Spleen (tissue), 11 donors: ENCODE results near the gene TMC7. TPM values are rescaled to one million over a fixed set of nuclear protein-coding genes. Genes with fewer than 3 reads are reported as not detected.

Source experiments
- DNase-seq: peaks from one replicate; pipeline ENCODE4 v3.0.0-alpha.2; 2020
- H3K27ac ChIP-seq, 8 donors: fragments of 200-600 bp; sonication (generic) in 7 of 8; 1 replicate in 4 of 8; 2 replicates in 4 of 8; pipeline versions ENCODE4 v1.5.0 to v1.8.0; 2016 to 2021; ENCODE audit warnings: inconsistent platforms in 4 of 8, mild to moderate bottlenecking in 4 of 8, moderate library complexity in 1 of 8
- H3K27me3 ChIP-seq, 7 donors: fragments of 200-600 bp; sonication (generic) in 6 of 7; replicated peaks in 1 of 7; 1 replicate in 4 of 7; 2 replicates in 3 of 7; pipeline versions ENCODE4 v1.5.0 to v1.8.0; 2016 to 2021; ENCODE audit warnings: inconsistent platforms in 3 of 7, mild to moderate bottlenecking in 1 of 7
- H3K36me3 ChIP-seq, 6 donors: fragments of 200-600 bp; sonication (generic) in 5 of 6; 1 replicate in 4 of 6; 2 replicates in 2 of 6; pipeline versions ENCODE4 v1.5.0 to v1.8.0; 2016 to 2021; ENCODE audit warnings: inconsistent platforms in 2 of 6
- H3K4me1 ChIP-seq, 6 donors: fragments of 200-600 bp; sonication (generic) in 5 of 6; 1 replicate in 3 of 6; 2 replicates in 3 of 6; pipeline versions ENCODE4 v1.5.0 to v1.8.0; 2016 to 2021; ENCODE audit warnings: inconsistent platforms in 3 of 6
- H3K4me3 ChIP-seq, 8 donors: fragments of 200-600 bp; sonication (generic) in 7 of 8; 1 replicate in 4 of 8; 2 replicates in 4 of 8; pipeline versions ENCODE4 v1.5.0 to v1.8.0; 2016 to 2021; ENCODE audit warnings: inconsistent platforms in 4 of 8, mild to moderate bottlenecking in 4 of 8, moderate library complexity in 2 of 8
- H3K9me3 ChIP-seq, 8 donors: fragments of 200-600 bp; sonication (generic) in 7 of 8; 1 replicate in 4 of 8; 2 replicates in 4 of 8; pipeline versions ENCODE4 v1.5.0 to v1.8.0; 2016 to 2021; ENCODE audit warnings: inconsistent platforms in 4 of 8
- POLR2A ChIP-seq, 3 donors: fragments of 450-650 bp; IDR thresholded peaks; one replicate each; pipeline ENCODE4 v1.5.1; 2017; ENCODE audit warnings: antibody characterized with exemption in 3 of 3, mild to moderate bottlenecking in 1 of 3
- POLR2AphosphoS5 ChIP-seq, 3 donors: sonication (generic); formaldehyde crosslinking; IDR thresholded peaks; one replicate each; pipeline ENCODE4 v1.5.1; 2017; ENCODE audit warnings: antibody characterized with exemption in 3 of 3
- WGBS, 5 donors: extraction: QIAGEN DNeasy Blood & Tissue Kit in 3 of 5; methylation state at CpG; one replicate each; pipeline versions ENCODE4 v1.1.5 to v1.1.7; 2013 to 2018; 5-methylcytosine and 5-hydroxymethylcytosine counted together
- intact Hi-C: fragments of 100-400 bp; cut with DNase I; formaldehyde crosslinking; loops from one replicate; pipeline ENCODE4 v1.15.0; 2023; ENCODE audit warnings: low total_unique reads
- polyA plus RNA-seq, 3 donors: library from polyadenylated mRNA; stranded (reverse); fragments of 200-250 nt; gene quantifications; one replicate each; pipeline ENCODE4 v1.2.1, GENCODE V29; 2013
- total RNA-seq, 7 donors: library from RNA; depleted of rRNA in 3 of 7; stranded (reverse); fragments of >200 nt in 3 of 7; fragmentation: NEBNext Ultra II Directional in 4 of 7; extraction: Animal tissue kit (Norgen Biotek cat#: 25700) in 4 of 7; gene quantifications; one replicate each; pipeline versions ENCODE4 v1.1.0 to v1.2.1, GENCODE V29; 2016 to 2021
- TF ChIP-seq, protein P1 (sequence below), 11 experiments: fragments of 200-600 bp in 7 of 11; fragments of 450-650 bp in 4 of 11; sonication (generic) in 4 of 11; IDR thresholded peaks in 8 of 11; conservative IDR thresholded peaks in 3 of 11; 1 replicate in 7 of 11; 2 replicates in 4 of 11; pipeline versions ENCODE4 v1.4.0 to v1.8.0; 2016 to 2021; ENCODE audit warnings: antibody characterized with exemption in 11 of 11, inconsistent platforms in 4 of 11, mild to moderate bottlenecking in 1 of 11
- donor health status: healthy with polysubstance abuse.
- donor health status: DM: no; HTN: no; CAD: no; lungs with moderate emphysema.
- donor health status: DM: no; HTN: no; CAD: no.
- donor health status: Bipolar disorder and iron deficiency.
- donor health status: healthy.
- donor health status: DM: no; HTN: no; CAD: no.
- donor health status: DM: yes; HTN: yes; CAD: no.

Gene TMC7
- total and polyA plus RNA-seq, 10 donors = 0.15 to 0.60 (median 0.37) TPM

DNA sequence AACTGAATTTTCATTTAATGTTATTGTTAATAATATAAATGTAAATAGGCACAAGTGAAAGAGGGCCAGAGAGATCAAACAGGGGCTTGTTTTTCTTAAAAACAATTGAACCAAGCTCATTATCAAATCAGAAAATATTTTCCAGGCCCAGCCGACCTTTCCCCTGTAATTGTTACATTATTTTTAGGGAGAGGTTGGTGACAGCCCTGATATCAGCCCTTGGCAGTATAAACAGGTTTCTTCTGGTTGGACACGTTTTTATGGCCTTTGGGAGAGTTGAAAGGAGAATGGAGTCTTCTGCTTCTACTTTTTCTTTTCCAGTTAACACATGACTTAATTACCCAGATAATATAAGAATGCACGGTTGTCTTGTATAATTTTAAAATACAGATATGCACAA is 43.7 kb downstream of the TMC7 start:
- intact Hi-C loops = no loop called here
- no peaks in the 10 kb centered on the region for H3K36me3 ChIP-seq
- no peak overlapping the region for H3K27ac ChIP-seq
- H3K4me3 ChIP-seq = no peak overlapping the region
- H3K4me1 ChIP-seq = no peaks in the 10 kb centered on the region
- TF ChIP-seq POLR2A (IDR thresholded peaks at IDR 0.05) (no peak), POLR2AphosphoS5 (IDR thresholded peaks at IDR 0.05) (no peak)
- TF ChIP-seq, protein P1, sequence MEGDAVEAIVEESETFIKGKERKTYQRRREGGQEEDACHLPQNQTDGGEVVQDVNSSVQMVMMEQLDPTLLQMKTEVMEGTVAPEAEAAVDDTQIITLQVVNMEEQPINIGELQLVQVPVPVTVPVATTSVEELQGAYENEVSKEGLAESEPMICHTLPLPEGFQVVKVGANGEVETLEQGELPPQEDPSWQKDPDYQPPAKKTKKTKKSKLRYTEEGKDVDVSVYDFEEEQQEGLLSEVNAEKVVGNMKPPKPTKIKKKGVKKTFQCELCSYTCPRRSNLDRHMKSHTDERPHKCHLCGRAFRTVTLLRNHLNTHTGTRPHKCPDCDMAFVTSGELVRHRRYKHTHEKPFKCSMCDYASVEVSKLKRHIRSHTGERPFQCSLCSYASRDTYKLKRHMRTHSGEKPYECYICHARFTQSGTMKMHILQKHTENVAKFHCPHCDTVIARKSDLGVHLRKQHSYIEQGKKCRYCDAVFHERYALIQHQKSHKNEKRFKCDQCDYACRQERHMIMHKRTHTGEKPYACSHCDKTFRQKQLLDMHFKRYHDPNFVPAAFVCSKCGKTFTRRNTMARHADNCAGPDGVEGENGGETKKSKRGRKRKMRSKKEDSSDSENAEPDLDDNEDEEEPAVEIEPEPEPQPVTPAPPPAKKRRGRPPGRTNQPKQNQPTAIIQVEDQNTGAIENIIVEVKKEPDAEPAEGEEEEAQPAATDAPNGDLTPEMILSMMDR (IDR thresholded peaks at IDR 0.05 in 8 of 11, conservative IDR thresholded peaks at IDR 0.05 in 3 of 11) = no peak
- H3K27me3 ChIP-seq = no peaks in the 10 kb centered on the region
- no peaks in the 10 kb centered on the region for H3K9me3 ChIP-seq
- DNase-seq = no peak
- 69 to 78% (median 72%) methylated on average over 3 of the region's 3 CpGs for WGBS, 5 donors

DNA sequence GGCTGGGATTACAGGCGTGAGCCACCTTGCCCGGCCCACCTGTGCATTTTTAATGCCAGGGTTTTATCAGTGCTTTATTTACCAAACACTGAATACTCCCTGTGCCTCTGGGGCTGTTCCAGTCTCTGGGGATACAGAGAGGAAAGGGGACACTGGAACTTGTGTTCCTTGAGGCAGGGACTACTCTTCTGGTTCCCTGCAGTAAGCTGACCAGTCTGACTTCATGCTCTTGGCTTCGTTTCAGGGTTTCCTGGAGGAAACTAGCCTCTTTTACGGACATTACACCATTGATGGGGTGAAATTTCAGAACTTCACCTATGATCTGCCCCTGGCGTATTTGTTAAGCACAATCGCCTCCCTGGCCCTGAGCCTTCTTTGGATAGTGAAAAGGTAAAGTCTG is 46.2 kb downstream of the TMC7 start:
- Histone ChIP-seq H3K9me3 (no peaks in the 10 kb centered on the region), H3K4me1 (no peaks in the 10 kb centered on the region), H3K27ac (no peak overlapping the region), H3K36me3 (no peaks in the 10 kb centered on the region), H3K4me3 (no peak overlapping the region), H3K27me3 (no peaks in the 10 kb centered on the region)
- intact Hi-C loops = no loop called here
- DNase-seq = no peak
- TF ChIP-seq POLR2AphosphoS5 (IDR thresholded peaks at IDR 0.05) = no peak
- no peak for TF ChIP-seq POLR2A (IDR thresholded peaks at IDR 0.05)
- TF ChIP-seq, protein P1 (IDR thresholded peaks at IDR 0.05 in 8 of 11, conservative IDR thresholded peaks at IDR 0.05 in 3 of 11) = no peak
- WGBS, 5 donors = 80 to 84% (median 83%) methylated on average over 6 of the region's 6 CpGs

- no peak for TF ChIP-seq POLR2A (IDR thresholded peaks at IDR 0.05)
- TF ChIP-seq, protein P1 (IDR thresholded peaks at IDR 0.05 in 8 of 11, conservative IDR thresholded peaks at IDR 0.05 in 3 of 11) = no peak
- Histone ChIP-seq H3K4me1 (no peaks in the 10 kb centered on the region), H3K4me3 (no peak overlapping the region), H3K36me3 (no peaks in the 10 kb centered on the region), H3K27ac (no peak overlapping the region), H3K27me3 (no peaks in the 10 kb centered on the region), H3K9me3 (peaks cover 0 to 16% (median 10%) of the 10 kb centered on the region in 8 donors)
- no peak for DNase-seq
- 65 to 72% (median 70%) methylated on average over 4 of the region's 4 CpGs for WGBS, 5 donors
- intact Hi-C loops = no loop called here
Observed at GRCh38 chr16:19031738-19032137, 48.0 kb downstream of the TMC7 start.

DNA sequence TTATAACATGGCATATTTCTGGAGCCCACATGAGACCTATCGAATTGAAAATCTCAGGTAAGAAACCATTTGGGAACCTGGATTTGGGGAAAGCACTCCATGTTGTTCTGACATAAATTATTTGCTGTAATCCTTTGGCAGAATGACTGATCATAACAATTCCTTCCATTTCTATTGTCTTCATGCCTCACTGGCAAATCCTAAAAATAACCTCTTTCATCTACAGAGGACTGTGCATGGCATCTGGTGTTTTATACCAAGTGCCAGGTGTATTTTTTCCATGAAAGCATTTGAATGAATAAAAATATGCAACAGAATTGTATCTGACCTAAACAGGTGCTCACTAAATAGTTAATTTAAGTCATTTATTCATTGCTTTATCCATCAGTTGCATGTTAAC is 50.0 kb downstream of the TMC7 start:
- no peak overlapping the region for H3K27ac ChIP-seq
- TF ChIP-seq, protein P1 (IDR thresholded peaks at IDR 0.05 in 8 of 11, conservative IDR thresholded peaks at IDR 0.05 in 3 of 11) = no peak
- TF ChIP-seq POLR2AphosphoS5 (IDR thresholded peaks at IDR 0.05) = no peak
- TF ChIP-seq POLR2A (IDR thresholded peaks at IDR 0.05) = no peak
- H3K4me1 ChIP-seq = no peaks in the 10 kb centered on the region
- H3K27me3 ChIP-seq = no peaks in the 10 kb centered on the region
- intact Hi-C loops = no loop called here
- DNase-seq = no peak
- H3K9me3 ChIP-seq = peaks cover 0 to 27% (median 14%) of the 10 kb centered on the region in 8 donors
- no peaks in the 10 kb centered on the region for H3K36me3 ChIP-seq
- 88 to 100% (median 93%) methylated on average over 1 of the region's 1 CpG for WGBS, 5 donors
- no peak overlapping the region for H3K4me3 ChIP-seq
